Measurements from ENCODE around the gene STAG1. TPM values are rescaled to one million over a fixed set of nuclear protein-coding genes. Genes with fewer than 3 reads are reported as not detected.
"Not testable (repeated sequence)": the region's sequence is repeated elsewhere in the genome, so short reads cannot be mapped to it uniquely, and the experiment has no call there.

The STAG1 gene
- total RNA-seq, 1 donor = 12.4 TPM

DNA sequence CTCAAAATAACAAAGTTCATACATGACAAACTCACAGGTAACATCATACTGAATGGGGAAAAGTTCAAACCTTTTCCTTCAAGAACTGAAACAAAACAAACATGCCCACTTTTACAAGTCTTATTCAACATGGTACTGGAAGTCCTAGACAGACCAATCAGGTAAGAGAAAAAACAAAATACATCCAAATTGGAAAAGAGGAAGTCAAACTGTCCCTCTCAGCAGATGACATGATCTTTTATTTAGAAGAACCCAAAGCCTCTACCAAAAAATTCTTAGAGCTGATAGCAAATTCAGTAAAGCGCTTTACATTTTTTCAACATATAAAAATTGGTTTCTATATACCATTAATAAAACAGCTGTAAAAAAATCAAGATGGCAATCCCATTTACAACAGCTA lies 219.4 kb downstream of the STAG1 start:
- peak in 1 of 3 donors; percentile 6 for DNase-seq (ENCODE audit: low read depth in 2 of 3, low spot score in 2 of 3)

DNA sequence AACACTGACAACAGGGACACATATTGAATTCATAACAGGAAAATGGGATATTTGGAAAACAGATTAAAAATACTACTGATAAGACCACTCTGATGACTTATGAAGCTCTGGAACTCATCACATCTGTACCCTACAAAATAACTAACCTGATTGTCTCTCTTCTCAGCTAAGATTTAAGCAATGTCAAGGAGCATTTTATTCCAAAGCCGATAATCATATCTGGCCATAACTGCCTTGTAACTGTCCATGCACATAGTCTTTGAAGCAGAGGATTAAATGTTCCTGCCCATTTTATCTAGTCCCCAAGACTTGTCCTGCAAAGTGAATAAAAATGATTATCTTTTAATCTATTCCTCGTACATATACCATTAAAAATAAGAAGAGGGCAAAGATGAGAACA lies 234.1 kb downstream of the STAG1 start:
- no peak for DNase-seq (ENCODE audit: low read depth in 2 of 3, low spot score in 2 of 3)

DNA sequence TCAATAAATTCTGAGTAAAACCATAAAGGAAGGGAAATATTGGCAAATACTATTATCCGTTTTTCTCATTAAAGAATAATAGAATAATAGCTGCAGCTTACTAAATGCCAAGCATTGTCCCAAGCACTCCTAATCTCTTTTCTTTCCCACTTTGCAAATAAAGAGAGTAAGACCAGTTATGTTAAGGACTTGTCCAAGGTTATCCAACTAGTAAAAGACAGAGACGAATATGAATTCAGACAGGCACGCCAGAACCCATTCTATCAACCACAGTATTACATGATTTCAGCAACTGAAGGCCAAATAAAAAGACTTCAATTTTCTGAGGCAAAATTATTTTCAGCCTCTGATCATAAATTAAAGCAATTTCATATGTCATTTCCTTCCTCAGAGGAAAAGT lies 235.5 kb downstream of the STAG1 start:
- peak in 1 of 3 donors; percentile 4 for DNase-seq (ENCODE audit: low read depth in 2 of 3, low spot score in 2 of 3)

DNA sequence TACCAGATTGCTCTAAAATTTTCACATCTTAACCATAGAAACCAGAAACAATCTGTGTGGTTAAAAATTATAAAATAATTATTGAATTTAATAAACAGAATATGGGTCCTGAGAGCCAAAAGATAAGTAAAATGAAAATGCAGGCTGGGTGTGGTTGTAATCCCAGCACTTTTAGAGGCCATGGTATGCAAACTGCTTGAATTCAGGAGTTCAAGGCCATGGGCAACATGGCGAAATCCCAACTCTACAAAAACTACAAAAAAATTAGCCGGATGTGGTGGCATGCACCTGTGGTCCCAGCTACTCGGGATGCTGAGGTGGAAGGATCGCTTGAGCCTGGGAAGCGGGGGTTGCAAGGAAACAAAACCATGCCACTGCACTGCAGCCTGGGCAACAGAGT lies 236.1 kb downstream of the STAG1 start:
- DNase-seq (ENCODE audit: low read depth in 2 of 3, low spot score in 2 of 3) = no peak

DNA sequence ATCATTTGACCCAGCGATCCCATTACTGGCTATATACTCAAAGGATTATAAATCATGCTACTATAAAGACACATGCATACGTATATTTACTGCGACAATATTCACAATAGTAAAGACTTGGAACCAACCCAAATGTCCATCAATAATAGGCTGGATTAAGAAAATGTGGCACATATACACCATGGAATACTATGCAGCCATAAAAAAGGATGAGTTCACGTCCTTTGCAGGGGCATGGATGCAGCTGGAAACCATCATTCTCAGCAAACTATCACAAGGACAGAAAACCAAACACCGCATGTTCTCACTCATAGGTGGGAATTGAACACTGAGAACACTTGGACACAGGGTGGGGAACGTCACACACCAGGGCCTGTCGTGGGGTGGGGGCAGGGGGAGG lies 237.6 kb downstream of the STAG1 start:
- not testable (repeated sequence) for DNase-seq (ENCODE audit: low read depth in 2 of 3, low spot score in 2 of 3)

DNA sequence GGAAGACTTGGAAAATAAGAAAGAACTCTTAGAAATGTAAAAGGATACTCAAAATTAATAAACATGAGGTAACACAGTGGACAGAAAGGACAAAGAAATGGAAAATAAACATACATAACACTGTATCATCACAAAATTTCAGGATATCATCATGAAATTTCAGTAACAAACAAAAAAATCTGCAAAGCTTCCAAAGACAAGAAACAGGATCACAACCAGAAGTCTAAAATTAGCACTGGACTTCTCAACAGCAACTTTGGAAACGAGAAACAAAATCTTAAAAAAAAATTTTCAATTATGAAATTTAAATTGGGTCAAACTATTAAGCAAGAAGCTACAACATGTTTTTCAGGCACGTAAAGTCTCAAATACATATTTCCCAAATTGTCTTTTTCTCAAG lies 238.8 kb downstream of the STAG1 start:
- DNase-seq (ENCODE audit: low read depth in 2 of 3, low spot score in 2 of 3) = no peak

DNA sequence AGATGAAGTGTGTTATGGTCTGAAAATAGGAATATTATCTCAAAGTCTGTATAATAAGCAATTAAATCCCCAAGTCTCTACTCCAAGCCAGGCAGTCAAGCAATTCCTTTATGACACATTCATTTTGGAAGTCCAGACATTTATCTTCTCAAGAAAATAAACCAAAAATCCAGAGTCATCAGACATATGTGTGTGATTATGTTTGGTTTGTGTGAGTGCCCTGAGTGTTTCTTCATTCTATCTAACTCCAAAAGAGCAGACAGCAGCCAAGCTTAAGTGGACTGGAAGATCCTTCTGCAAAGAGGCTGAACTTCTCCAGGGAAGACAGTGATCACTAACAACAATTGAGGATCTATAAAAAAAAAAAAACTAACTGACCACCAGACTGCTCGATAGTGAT lies 239.8 kb downstream of the STAG1 start:
- DNase-seq (ENCODE audit: low read depth in 2 of 3, low spot score in 2 of 3) = no peak

DNA sequence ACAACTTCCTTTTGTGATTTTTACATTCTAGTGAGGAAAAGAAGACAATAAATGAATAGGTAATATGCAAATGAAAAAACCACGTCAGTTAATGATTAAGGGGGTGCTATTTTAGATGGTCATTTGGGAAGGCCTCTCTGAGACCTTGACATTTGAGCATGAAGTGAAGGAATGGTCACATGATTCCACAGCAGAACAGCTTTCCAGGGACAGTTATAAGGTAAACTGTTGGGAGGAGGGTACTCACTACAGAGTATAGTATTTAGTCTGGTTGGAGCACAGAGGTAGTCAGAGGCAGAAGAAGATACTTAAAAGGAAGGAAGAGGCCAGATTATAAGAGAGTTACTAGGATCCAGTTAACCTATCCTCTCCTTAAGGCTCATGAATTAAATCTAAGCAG lies 246.5 kb downstream of the STAG1 start:
- no peak for DNase-seq (ENCODE audit: low read depth in 2 of 3, low spot score in 2 of 3)

DNA sequence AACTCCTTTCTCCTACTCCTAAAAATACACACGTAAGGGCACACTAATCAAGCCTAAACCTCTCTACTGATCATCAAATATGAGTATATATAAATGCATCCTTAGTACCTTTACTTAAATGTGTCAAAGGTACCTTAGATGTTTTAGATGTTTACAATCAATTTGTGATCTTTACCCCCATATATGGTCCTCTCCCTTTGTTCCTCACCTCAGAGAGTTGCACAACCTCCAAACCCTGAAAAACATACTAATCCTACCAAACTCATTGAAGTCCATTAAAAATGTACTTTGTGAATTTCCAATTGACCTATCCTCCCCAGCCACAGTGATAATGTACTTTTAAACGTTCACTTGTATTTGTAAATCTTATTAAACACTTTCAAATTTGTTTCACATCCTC lies 249.1 kb downstream of the STAG1 start:
- no peak for DNase-seq (ENCODE audit: low read depth in 2 of 3, low spot score in 2 of 3)

DNA sequence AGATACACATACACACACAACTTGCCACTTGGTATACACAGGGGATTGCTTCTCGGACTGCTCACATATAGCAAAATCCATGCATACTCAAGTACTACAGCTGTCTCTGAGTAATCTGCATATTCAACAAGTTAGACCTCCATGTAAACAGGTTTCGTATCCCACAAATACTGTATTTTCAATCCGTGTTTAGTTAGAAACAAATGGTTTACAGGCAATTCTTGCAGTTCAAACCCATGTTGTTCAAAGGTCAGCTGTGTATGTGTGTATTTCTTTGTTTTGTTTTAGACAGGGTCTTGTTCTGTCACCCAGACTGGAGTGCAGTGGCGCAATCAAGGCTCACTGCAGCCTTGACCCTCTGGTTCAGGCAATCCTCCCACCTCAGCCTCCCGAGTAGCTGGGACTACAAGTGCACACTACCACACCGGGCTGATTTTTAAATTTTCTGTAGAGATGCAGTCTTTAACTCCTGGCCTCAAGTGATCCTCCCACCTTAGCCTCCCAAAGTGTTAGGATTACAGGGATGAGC lies 253.2 kb downstream of the STAG1 start:
- DNase-seq (ENCODE audit: low read depth in 2 of 3, low spot score in 2 of 3) = no peak

DNA sequence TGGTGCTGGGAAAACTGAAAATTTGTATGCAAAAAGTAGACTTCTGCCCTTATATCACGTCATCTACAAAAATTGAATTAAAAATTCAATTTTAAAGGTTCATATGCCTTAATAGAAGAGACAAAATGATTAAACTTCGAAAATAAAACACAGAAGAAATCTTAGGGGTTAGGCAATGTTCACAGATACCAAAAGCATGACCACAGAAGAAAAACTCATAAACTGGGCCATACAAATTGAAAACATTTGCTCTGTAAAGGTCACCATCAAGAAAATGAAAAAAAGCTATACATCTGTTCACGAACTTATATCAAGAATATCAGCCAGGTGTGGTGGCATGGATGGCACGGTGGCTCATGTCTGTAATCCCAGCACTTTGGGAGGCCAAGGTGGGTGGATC lies 257.0 kb downstream of the STAG1 start:
- no peak for DNase-seq (ENCODE audit: low read depth in 2 of 3, low spot score in 2 of 3)

DNA sequence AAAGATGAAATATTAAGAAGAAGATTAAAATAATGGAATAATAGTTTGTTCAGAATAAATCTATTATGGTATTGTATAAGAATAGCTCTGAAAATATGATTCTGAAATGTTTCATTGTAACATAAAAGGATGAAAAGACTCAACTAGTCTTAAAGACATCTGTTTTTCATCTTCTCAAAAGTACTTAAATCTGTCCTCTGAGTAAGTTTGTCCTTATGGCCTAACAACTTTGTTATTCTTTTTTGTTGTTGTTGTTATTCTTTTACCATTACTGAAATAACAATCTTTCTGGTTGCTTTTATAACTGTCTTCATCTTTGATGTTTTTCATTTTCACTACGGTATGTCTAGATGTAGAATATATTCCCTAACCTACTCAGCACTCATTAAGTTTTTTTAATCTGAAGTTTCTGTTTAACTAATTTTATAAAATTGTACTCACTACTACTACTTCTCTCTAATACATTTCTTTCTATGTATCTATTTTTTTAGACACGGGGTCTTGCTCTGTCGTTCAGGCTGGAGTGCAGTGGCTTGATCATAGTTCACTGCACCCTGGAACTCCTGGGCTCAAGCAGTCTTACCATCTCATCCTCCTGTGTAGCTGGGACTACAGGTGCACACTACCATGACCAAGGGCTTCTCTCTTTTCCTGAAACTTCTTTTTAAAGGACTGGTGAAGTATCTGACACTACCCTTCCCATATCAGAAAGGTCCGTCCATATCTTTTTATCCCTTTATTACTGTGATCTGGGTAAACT lies 261.4 kb downstream of the STAG1 start:
- no peak for DNase-seq (ENCODE audit: low read depth in 2 of 3, low spot score in 2 of 3)

DNA sequence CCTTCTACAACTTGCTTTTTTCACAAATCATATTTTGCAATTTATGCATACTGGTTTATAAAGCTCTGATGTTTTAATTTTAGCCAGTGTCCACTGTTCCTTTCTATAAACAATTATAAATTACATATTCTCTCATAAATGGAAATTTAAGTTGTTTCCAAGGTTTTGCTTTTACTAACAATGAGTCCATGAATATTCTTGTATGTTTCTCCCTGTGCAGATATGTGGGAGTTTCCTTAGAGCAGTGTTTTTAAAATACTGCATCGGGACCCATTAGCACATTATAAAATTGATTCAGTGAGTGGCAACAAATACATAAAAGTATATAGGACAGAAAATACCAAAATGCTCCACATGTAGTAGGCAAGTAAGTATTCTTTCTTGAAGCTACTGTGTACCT lies 266.4 kb downstream of the STAG1 start:
- no peak for DNase-seq (ENCODE audit: low read depth in 2 of 3, low spot score in 2 of 3)

DNA sequence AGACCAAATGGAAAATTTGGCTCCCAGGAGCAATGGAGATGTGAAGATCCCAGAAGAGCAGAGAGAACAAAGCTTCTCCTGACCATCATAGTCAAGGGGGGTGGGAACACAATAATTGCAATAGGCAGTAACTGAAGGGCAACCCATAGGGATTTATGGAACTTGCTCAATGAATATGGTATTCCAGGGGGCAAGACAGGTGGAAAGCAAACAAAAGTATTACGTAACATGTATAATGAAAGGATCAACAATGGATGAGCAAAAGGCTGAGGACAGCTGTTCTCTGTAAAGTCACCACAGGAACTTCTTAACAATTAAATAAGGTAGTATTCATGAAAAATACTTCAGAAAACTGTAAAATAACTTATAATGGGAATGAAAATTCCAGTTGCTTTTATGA lies 275.9 kb downstream of the STAG1 start:
- DNase-seq (ENCODE audit: low read depth in 2 of 3, low spot score in 2 of 3) = no peak

DNA sequence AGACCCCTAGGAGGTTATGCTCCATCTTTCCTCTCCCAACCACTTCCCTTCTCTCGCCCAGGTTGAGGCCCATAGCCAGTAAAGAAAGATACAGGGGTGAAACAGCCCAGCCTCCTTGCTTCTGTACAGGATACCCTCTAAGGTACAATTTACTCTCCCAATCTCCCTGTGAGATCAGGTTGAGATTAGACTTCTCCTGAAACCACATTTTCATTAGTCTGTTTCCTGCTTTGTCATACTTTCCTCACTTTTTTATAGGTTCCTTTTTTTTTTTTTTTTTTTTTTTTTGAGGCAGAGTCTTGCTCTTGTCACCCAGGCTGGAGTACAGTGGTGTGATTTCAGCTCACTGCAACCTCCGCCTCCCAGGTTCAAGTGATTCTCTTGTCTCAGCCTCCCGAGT lies 277.3 kb downstream of the STAG1 start:
- DNase-seq (ENCODE audit: low read depth in 2 of 3, low spot score in 2 of 3) = not testable (repeated sequence)

DNA sequence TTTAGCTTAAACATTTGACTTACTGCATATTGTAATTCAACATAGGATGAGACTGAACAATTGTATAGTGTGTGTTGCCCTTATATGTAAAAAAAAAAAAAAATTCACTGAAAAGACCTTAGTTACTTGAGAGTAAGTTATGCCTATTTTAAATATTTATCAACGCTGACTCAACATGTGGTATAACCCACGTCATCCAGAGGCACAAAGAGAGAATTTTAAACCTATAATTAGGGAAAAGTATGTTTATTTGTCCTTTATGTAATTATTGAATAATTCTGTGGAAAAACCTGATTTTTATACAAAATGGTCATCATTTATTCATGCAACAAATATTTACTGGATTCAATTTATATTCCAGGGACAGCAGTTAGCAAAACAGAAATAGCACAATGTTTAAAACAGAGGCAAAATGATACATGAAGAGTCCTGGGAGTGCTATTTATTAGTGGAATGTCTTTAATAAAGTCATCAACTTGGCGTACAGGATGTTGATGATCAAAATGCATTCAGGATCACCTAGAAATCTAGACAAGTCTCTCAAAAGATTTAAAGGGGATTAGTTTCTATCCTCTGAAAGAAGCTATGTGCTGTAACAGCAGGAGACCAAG lies 278.4 kb downstream of the STAG1 start:
- no peak for DNase-seq (ENCODE audit: low read depth in 2 of 3, low spot score in 2 of 3)

DNA sequence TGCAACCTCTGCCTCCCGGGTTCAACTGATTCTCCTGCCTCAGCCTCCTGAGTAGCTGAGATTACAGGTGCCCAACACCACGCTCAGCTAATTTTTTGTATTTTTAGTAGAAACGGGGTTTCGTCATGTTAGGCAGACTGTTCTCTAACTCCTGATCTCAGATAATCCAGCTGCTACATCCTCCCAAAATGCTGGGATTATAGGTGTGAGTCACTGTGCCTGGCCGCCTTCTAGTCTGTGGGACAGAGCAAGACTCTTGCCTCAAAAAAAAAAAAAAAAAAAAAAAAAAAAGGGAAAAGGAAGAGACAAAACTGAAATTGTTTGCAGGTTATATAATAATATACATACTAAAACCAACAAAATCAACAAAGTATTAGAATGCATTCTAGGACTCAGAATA lies 286.9 kb downstream of the STAG1 start:
- DNase-seq (ENCODE audit: low read depth in 2 of 3, low spot score in 2 of 3) = no peak

DNA sequence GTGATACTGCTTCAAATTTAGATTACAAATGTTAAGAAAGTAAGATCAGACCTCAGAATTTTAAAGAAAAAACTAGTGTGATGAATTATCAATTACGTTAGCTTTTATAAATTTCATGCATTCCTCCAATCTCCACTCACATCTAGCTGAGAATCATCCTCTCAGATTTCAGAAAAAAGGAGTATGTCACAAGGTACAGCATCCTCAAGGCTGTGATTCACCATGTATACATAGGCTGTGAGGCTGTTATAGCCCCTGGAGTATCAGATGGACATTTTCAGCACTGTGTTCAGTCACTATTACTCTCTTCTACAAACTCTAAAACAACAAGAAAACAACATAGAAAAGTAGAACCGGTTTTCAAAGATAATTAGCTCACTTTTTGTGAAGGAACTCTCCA lies 287.7 kb downstream of the STAG1 start:
- DNase-seq (ENCODE audit: low read depth in 2 of 3, low spot score in 2 of 3) = no peak

DNA sequence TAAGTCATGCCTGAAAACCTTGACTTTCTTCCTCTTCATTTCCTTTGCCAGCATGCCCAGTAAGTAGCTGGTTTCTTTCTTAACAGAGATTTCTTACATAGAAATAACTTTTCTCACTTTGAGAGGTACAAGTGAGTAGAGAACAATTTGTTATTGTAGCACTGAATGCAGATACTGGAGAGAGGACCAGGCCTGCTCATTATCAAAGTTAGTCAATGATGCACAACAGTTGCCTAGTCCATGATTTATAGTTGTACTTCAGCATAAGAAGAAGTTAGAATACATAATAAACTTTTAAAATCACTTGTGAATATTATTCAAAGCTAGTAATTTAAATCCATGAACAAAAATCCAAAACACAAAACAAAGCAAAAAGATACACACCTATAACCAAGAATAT lies 289.0 kb downstream of the STAG1 start:
- no peak for DNase-seq (ENCODE audit: low read depth in 2 of 3, low spot score in 2 of 3)

DNA sequence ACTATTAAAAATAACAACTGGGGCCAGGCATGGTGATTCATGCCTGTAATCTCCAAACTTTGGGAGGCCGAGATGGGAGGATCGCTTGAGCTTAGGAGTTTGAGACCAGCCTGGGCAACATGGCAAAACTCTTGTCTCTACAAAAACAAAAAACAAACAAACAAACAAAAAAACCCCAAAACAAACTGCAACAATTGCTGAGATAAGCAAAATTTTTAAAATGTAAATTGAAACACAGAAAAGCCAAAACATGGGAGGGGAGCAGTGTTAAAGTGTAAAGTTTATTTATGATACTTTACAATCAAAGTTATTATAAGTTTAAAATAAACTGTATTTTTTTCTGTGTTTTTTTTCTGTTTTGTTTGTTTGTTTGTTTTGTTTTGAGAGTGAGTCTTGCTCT lies 294.4 kb downstream of the STAG1 start:
- no peak for DNase-seq (ENCODE audit: low read depth in 2 of 3, low spot score in 2 of 3)

DNA sequence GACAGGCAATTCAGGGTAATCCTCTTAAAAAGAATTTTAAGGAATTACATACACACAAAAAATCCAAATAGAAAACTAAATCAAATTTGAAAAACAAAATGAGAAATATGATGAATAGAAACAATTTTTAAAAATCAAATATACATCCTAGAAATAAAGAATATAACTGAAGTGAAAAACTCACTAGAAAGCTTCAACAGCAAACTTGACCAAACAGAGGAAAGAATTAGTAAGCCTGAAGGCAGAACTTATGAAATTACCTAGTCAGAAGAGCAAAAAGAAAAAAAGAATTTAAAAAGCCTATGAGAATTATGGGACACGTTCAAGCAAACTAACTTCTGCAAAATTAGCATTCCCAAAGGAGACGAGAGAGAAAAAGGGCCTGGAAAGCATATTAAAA lies 296.0 kb downstream of the STAG1 start:
- DNase-seq (ENCODE audit: low read depth in 2 of 3, low spot score in 2 of 3) = no peak

DNA sequence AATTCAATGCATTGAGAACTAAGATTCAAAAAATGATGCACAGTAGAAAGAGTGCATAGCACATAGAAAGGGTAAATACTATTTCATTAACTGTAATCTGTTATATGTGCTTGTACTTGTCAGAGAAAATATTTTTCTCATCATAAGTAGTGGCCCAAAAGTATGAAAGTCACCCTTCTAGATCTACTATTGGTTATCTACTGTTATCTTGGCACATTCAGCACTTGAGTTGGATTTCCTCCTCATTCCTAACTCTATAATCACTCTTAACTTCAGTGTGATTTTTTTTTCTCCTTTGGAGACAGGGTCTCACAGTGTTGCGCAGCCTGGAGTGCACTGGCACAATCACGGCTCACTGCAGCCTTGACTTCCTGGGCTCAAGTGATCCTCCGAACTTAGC lies 307.6 kb downstream of the STAG1 start:
- no peak for DNase-seq (ENCODE audit: low read depth in 2 of 3, low spot score in 2 of 3)
